ENCODE results near the gene AMACR. TPM values are rescaled to one million over a fixed set of nuclear protein-coding genes. Genes with fewer than 3 reads are reported as not detected.
"Not testable (repeated sequence)": the region's sequence is repeated elsewhere in the genome, so short reads cannot be mapped to it uniquely, and the experiment has no call there.

The AMACR gene
- total and polyA plus RNA-seq, 7 donors = 1.5 to 14.4 (median 5.6) TPM

- Histone ChIP-seq H3K4me1 (no peaks in the 10 kb centered on the region), H3K9me3 (no peaks in the 10 kb centered on the region), H3K27me3 (ENCODE audit: insufficient read depth in 3 of 3, low read length in 2 of 3) (no peaks in the 10 kb centered on the region), H3K27ac (no peak overlapping the region), H3K4me3 (no peak overlapping the region), H3K36me3 (ENCODE audit: insufficient read depth in 1 of 2, low read depth in 1 of 2) (peaks cover 0 to 6% of the 10 kb centered on the region in 2 donors)
- ATAC-seq (no peak), DNase-seq (no peak)
- TF ChIP-seq CTCF (IDR thresholded peaks at IDR 0.05) = no peak
- whole genome bisulfite sequencing, 3 donors = 93 to 96% (median 94%) methylated on average over 2 of the region's 2 CpGs
- intact Hi-C loops (cut with DNase I) = no loop called here
Observed at GRCh38 chr5:34014626-34015025, 6.8 kb upstream of the AMACR start.

- DNase-seq (no peak), ATAC-seq (no peak)
- TF ChIP-seq CTCF (IDR thresholded peaks at IDR 0.05) = no peak
- no peaks in the 10 kb centered on the region for H3K27me3 ChIP-seq (ENCODE audit: insufficient read depth in 3 of 3, low read length in 2 of 3)
- no peaks in the 10 kb centered on the region for H3K36me3 ChIP-seq (ENCODE audit: insufficient read depth in 1 of 2, low read depth in 1 of 2)
- no peaks in the 10 kb centered on the region for H3K4me1 ChIP-seq
- no peak overlapping the region for H3K27ac ChIP-seq
- intact Hi-C loops (cut with DNase I) = no loop called here
- no peaks in the 10 kb centered on the region for H3K9me3 ChIP-seq
- WGBS, 3 donors = 78 to 84% (median 83%) methylated on average over 3 of the region's 3 CpGs
- no peak overlapping the region for H3K4me3 ChIP-seq
Observed at GRCh38 chr5:34013547-34013946, 5.7 kb upstream of the AMACR start.

GRCh38 chr5:34012791-34013190 lies 4.9 kb upstream of the AMACR start:
- no peak overlapping the region for H3K27ac ChIP-seq
- intact Hi-C loops (cut with DNase I) = no loop called here
- no peak overlapping the region for H3K4me3 ChIP-seq
- ATAC-seq = no peak
- TF ChIP-seq CTCF (IDR thresholded peaks at IDR 0.05) = no peak
- H3K4me1 ChIP-seq = no peaks in the 10 kb centered on the region
- H3K27me3 ChIP-seq (ENCODE audit: insufficient read depth in 3 of 3, low read length in 2 of 3) = no peaks in the 10 kb centered on the region
- no peak for DNase-seq
- H3K9me3 ChIP-seq = no peaks in the 10 kb centered on the region
- no peaks in the 10 kb centered on the region for H3K36me3 ChIP-seq (ENCODE audit: insufficient read depth in 1 of 2, low read depth in 1 of 2)

- Histone ChIP-seq H3K27ac (no peak overlapping the region), H3K4me1 (peaks cover 6% of the 10 kb centered on the region), H3K9me3 (no peaks in the 10 kb centered on the region), H3K27me3 (ENCODE audit: insufficient read depth in 3 of 3, low read length in 2 of 3) (no peaks in the 10 kb centered on the region), H3K4me3 (no peak overlapping the region), H3K36me3 (ENCODE audit: insufficient read depth in 1 of 2, low read depth in 1 of 2) (no peaks in the 10 kb centered on the region)
- WGBS, 3 donors = 27 to 46% (median 44%) methylated on average over 4 of the region's 4 CpGs
- DNase-seq = no peak
- intact Hi-C loops (cut with DNase I) = no loop called here
- ATAC-seq = no peak
- TF ChIP-seq CTCF (IDR thresholded peaks at IDR 0.05) = no peak
Observed at GRCh38 chr5:34011536-34011935, 3.7 kb upstream of the AMACR start.

GRCh38 chr5:34010146-34010545 lies 2.3 kb upstream of the AMACR start:
- H3K27ac ChIP-seq; H3K9me3 ChIP-seq; H3K27me3 ChIP-seq (ENCODE audit: insufficient read depth in 3 of 3, low read length in 2 of 3); ATAC-seq; DNase-seq; intact Hi-C loops (cut with DNase I); H3K36me3 ChIP-seq (ENCODE audit: insufficient read depth in 1 of 2, low read depth in 1 of 2); H3K4me3 ChIP-seq: not testable (repeated sequence)
- WGBS, 3 donors = 82 to 95% (median 94%) methylated on average over 2 of the region's 2 CpGs
- H3K4me1 ChIP-seq = peaks cover 14% of the 10 kb centered on the region
